Hepatocyte (in vitro differentiated cells): ENCODE data around the gene CWC25.

Source experiments
- EZH2 ChIP-seq: fragments of 200-600 bp; sonication (generic); IDR thresholded peaks from 2 replicates; pipeline ENCODE4 v1.6.1; 2016; ENCODE audit warnings: antibody characterized with exemption, mild to moderate bottlenecking, borderline replicate concordance
- EZH2phosphoT487 ChIP-seq: fragments of 200-600 bp; sonication (generic); IDR thresholded peaks from one replicate; pipeline ENCODE4 v1.6.1; 2018; ENCODE audit warnings: antibody characterized with exemption, mild to moderate bottlenecking, low read depth, moderate library complexity; ENCODE audit not compliant: unreplicated experiment, severe bottlenecking
- TF ChIP-seq, protein P1 (sequence below): fragments of 200-600 bp; sonication (generic); IDR thresholded peaks from 2 replicates; pipeline ENCODE4 v1.5.1; 2016; ENCODE audit warnings: antibody characterized with exemption, mild to moderate bottlenecking; ENCODE audit not compliant: poor library complexity

DNA sequence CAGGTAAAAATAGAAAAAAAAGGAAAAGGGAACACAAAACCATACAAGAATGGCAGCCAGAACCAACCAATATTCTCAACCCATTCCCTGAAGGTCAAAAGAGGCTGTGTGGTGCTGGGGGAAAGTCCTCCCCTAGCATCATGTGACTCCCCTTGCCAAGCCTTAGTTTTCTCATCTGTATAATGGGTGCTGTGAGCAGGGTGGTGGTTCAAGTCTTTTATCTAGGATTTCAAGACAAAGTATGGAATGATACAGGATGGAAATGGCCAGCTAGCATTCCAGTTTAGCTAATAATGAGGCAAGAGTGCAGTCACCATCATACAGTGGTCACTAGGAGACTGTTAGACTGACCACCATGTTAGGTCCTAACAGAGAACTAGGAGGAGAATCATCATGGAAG lies 51.9 kb downstream of the CWC25 start:
- TF ChIP-seq, protein P1, sequence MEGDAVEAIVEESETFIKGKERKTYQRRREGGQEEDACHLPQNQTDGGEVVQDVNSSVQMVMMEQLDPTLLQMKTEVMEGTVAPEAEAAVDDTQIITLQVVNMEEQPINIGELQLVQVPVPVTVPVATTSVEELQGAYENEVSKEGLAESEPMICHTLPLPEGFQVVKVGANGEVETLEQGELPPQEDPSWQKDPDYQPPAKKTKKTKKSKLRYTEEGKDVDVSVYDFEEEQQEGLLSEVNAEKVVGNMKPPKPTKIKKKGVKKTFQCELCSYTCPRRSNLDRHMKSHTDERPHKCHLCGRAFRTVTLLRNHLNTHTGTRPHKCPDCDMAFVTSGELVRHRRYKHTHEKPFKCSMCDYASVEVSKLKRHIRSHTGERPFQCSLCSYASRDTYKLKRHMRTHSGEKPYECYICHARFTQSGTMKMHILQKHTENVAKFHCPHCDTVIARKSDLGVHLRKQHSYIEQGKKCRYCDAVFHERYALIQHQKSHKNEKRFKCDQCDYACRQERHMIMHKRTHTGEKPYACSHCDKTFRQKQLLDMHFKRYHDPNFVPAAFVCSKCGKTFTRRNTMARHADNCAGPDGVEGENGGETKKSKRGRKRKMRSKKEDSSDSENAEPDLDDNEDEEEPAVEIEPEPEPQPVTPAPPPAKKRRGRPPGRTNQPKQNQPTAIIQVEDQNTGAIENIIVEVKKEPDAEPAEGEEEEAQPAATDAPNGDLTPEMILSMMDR, result no peak
- TF ChIP-seq EZH2phosphoT487 (no peak), EZH2 (no peak)
